HL-60 (cell line): ENCODE results near the gene RNASE13.
A peak's percentile ranks its signal among the peaks of the same experiment; 100 is the strongest.

Experiments
- DNase-seq, 2 experiments: peaks; one replicate each; pipeline ENCODE4 v3.0.0-alpha.2; 2010 to 2020; ENCODE audit warnings: low read depth in 1 of 2, low spot score in 1 of 2
- H3K27ac ChIP-seq: fragments of 250-450 bp; sonication (Bioruptor Pico); replicated peaks from 2 replicates; pipeline ENCODE4 v1.5.1; 2020; ENCODE audit warnings: mild to moderate bottlenecking, moderate library complexity
- H3K27me3 ChIP-seq: fragments of 250-450 bp; sonication (Bioruptor Pico); 2 replicates; pipeline ENCODE4 v1.5.1; 2021; ENCODE audit warnings: mild to moderate bottlenecking, moderate library complexity; ENCODE audit not compliant: insufficient read depth, poor library complexity, severe bottlenecking
- H3K4me3 ChIP-seq: replicated peaks from 2 replicates; pipeline ENCODE4 v1.5.1; 2011; ENCODE audit warnings: mild to moderate bottlenecking, control low read depth, low read length; ENCODE audit not compliant: insufficient read depth
- GABPA ChIP-seq: IDR thresholded peaks from 2 replicates; pipeline ENCODE4 v1.6.1; 2012; ENCODE audit warnings: low read depth
- POLR2AphosphoS5 ChIP-seq: IDR thresholded peaks from 2 replicates; pipeline ENCODE4 v1.6.1; 2012; ENCODE audit warnings: low read depth
- SPI1 ChIP-seq: IDR thresholded peaks from 2 replicates; pipeline ENCODE4 v1.6.1; 2012; ENCODE audit warnings: low read depth, mild to moderate bottlenecking, borderline replicate concordance
- TF ChIP-seq, protein P1 (sequence below): IDR thresholded peaks from one replicate; pipeline ENCODE4 v1.5.1; 2011; ENCODE audit warnings: low read length, control low read depth, inconsistent platforms; ENCODE audit not compliant: insufficient read depth
- TF ChIP-seq, protein P2 (sequence below): IDR thresholded peaks from 2 replicates; pipeline ENCODE4 v1.6.1; 2012; ENCODE audit warnings: low read depth; ENCODE audit not compliant: insufficient replicate concordance

Gene RNASE13

DNA sequence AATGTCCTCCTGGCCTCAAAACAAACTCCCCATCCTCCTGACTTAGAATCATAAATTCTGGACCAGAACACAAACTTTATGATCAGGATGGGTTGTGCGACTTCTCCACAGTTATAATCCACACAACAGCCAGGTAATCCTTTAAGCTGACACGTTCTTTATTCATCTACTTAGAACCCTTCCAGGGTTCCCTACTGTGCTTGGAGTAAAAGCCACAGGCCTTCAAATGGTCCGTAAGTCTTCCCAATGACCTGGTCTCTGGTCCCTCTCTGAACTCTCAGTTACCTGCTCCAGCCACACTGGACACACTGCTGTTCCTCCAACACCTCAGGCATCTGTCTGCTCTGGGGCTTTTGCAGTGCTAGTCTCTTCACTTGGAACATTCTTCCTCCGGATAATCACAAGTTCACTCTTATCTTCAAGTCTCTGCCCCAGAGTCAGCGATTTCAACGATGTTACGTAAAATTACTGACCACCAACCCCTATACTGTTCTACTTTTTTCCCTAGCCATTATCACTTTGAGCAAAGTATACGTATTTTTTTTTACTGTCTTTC lies 5.8 kb upstream of the RNASE13 start:
- TF ChIP-seq, protein P1, sequence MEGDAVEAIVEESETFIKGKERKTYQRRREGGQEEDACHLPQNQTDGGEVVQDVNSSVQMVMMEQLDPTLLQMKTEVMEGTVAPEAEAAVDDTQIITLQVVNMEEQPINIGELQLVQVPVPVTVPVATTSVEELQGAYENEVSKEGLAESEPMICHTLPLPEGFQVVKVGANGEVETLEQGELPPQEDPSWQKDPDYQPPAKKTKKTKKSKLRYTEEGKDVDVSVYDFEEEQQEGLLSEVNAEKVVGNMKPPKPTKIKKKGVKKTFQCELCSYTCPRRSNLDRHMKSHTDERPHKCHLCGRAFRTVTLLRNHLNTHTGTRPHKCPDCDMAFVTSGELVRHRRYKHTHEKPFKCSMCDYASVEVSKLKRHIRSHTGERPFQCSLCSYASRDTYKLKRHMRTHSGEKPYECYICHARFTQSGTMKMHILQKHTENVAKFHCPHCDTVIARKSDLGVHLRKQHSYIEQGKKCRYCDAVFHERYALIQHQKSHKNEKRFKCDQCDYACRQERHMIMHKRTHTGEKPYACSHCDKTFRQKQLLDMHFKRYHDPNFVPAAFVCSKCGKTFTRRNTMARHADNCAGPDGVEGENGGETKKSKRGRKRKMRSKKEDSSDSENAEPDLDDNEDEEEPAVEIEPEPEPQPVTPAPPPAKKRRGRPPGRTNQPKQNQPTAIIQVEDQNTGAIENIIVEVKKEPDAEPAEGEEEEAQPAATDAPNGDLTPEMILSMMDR = no peak
- TF ChIP-seq, protein P2, sequence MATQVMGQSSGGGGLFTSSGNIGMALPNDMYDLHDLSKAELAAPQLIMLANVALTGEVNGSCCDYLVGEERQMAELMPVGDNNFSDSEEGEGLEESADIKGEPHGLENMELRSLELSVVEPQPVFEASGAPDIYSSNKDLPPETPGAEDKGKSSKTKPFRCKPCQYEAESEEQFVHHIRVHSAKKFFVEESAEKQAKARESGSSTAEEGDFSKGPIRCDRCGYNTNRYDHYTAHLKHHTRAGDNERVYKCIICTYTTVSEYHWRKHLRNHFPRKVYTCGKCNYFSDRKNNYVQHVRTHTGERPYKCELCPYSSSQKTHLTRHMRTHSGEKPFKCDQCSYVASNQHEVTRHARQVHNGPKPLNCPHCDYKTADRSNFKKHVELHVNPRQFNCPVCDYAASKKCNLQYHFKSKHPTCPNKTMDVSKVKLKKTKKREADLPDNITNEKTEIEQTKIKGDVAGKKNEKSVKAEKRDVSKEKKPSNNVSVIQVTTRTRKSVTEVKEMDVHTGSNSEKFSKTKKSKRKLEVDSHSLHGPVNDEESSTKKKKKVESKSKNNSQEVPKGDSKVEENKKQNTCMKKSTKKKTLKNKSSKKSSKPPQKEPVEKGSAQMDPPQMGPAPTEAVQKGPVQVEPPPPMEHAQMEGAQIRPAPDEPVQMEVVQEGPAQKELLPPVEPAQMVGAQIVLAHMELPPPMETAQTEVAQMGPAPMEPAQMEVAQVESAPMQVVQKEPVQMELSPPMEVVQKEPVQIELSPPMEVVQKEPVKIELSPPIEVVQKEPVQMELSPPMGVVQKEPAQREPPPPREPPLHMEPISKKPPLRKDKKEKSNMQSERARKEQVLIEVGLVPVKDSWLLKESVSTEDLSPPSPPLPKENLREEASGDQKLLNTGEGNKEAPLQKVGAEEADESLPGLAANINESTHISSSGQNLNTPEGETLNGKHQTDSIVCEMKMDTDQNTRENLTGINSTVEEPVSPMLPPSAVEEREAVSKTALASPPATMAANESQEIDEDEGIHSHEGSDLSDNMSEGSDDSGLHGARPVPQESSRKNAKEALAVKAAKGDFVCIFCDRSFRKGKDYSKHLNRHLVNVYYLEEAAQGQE = no peak
- no peak for TF ChIP-seq SPI1
- no peak for TF ChIP-seq GABPA
- no peak for TF ChIP-seq POLR2AphosphoS5
- H3K27me3 ChIP-seq = no peaks in the 10 kb centered on the region
- no peak overlapping the region for H3K4me3 ChIP-seq
- no peak overlapping the region for H3K27ac ChIP-seq
- no peak for DNase-seq

DNA sequence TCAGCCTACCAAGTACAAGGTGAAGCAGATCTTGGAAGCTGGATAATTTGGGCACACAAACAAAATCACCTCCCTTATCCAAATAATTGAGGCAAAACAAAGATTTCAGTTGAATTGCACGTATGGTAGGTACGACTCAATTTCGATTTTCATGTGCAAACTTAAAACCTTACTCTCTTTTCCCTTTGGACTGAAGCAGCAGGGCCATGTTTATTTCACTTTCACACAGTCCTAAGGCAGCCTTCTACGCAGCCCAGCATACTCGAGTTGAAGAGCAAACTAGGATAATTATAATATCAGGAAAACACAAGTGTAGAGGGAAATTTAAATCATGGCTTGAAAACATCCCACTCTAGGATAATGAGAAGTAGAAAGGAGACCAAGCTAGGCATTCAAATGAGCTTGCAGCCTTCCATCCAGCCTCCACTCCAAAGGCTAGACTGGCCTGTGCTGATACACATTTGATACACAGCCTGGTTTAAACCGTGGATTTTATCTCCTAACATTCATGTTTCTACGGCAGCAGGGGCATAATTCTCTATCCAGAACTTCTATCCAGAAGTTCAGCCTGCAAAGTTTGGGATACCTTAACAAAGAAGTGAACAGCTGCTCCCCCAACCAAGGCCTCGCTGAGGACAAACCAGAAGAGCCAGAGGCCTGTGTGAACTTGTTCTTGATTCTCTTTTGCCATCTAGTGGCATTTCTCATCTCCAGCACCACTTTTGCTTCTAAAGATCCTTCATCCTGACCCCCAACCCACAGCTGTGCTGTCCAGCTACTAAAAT lies 5.2 kb upstream of the RNASE13 start:
- no peak overlapping the region for H3K4me3 ChIP-seq
- no peaks in the 10 kb centered on the region for H3K27me3 ChIP-seq
- H3K27ac ChIP-seq = no peak overlapping the region
- TF ChIP-seq, protein P1 = peak; percentile 68
- no peak for TF ChIP-seq GABPA
- peak in 1 of 2 experiments; percentile 53 for DNase-seq

DNA sequence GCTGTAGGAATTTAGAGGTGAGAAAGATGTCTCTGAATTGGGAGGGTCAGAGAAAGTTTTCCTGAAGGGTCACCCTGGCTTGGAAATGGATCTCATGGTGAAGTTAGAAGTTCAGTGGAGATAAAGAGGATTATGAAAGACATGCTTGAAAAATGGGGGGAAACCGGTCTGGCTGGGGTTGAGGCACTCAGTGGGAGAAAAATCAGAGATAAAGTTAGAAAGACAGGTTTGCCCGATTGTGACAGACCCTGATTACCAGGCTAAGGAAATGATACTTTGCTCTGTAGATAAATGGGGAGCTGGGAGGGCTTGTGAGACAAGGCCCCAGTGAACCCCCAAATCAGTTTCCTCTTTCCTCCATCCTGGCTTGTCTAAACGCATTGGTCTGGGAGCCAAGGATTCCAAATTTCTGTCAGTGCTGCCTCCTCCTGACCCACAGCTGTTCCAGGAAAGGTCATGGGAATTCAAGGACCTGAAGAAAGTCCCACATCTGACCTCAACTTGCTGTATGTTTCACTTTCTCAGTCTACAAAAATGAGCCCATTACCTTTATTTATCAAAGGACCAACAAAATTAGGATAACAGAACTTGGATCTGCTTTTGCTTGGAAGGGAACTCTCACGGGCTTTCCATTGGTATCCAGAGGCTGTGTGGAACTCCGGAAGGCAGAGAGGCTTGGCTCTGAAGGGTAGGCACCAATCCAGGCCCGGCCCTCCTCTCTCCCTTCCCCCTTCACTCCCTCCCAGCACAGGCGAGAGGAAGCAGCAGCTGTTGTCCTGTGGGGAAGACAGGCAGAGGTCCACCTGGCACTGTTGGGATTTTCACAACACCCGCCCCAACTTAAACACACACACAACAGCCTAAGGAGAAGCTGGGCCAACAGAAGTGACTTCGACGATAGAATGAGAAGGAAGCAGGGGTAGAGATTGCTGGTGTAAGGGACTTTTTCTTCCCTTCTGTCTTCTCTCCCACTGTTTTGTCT lies 4.1 kb upstream of the RNASE13 start:
- Histone ChIP-seq H3K27ac (no peak overlapping the region), H3K4me3 (no peak overlapping the region), H3K27me3 (no peaks in the 10 kb centered on the region)
- TF ChIP-seq GABPA (no peak), POLR2AphosphoS5 (no peak), SPI1 (no peak)
- TF ChIP-seq, protein P1 = no peak
- TF ChIP-seq, protein P2 = no peak
- DNase-seq = no peak
